NCI-H1417 treated with DMSO at 0.1 percent for 48 hours (cell line): ENCODE results near the gene FYCO1.

Source experiments
- DNase-seq: peaks from one replicate; lab custom pipeline; 2025; lab: John Stamatoyannopoulos, UW

The FYCO1 gene

DNA sequence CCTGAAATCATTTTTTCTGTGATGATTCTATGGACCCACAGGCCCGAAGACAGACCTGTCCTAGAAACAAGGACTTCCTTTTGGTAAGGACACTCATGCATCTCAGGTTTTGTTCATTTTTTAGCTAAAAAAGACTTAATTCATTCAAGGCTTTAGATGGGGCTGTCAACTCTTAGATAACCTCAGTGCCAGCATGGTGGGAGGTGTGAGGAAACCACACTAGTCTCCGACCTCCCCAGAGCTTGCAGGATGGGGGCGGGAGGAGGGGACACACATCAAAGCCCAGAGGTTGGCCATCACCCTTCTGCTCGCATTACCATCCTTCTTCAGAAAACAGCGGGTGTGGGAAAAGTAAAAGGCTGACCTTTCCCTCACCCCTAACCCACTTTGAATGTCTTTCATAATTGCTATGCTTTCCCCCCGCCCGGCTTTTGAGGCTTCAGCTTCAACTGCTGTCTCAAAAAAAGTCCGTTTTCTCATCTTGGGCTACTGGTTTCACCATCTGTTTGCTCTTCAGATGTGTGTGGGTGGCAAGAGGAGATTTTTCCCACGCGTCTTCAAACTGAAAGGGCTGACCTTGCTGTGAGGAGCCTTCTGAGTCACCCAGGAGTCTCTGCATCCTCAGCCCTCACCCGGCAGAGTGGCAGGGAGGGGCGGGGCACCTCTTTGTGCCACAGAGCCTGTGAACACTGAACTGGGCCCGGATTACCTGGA lies 79.9 kb downstream of the FYCO1 start:
- no peak for DNase-seq

DNA sequence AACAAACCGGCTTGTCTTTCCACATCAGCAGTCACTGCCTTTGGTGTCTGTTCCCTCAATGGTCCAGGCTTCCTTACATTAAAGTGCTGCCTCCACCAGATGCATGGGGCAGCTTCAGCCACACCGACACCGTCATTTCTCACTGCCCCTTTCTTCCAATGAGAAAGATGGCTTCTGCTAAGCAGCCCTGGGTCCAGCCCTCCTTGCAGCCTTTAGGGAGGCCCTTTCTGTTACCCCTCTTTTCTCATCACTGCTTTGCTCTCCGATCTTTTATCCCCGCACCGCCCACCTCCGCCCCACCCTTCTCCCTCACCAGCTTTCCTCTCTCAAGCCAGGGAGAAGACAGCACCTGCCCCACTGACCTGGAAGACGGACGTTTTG lies 80.6 kb downstream of the FYCO1 start:
- DNase-seq, result no peak

DNA sequence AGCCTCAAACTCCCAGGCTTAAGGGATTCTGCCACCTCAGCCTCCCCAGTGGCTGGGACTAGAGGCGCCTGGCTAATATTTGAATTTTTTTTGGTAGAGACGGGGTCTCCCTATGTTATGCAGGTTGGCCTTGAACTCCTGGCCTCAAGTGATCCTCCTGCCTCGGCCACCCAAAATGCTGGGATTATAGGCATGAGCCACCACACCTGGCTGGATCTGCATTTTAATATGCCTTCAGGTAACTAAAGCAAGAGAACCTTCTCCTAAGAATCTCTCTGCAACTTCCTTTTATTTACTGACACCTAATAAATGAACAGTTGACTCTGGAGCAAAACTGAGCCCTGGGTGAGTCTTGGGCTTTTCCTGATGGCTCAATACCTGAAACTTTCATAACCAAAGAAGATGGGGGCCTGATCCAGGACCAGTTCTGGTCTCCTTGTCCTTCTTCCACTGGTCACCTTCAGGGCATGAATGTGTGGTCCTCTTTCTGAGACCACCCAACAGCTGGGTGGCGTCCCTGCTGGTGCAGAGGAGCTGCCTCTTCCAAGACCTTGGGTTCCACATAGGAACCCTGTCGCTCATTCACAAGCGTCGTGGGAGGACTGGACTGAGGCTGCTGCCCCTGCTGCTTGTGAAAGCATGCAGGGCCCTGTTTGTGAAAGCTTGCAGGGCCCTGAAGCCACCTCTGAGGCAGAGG lies 81.1 kb downstream of the FYCO1 start:
- DNase-seq, result no peak

DNA sequence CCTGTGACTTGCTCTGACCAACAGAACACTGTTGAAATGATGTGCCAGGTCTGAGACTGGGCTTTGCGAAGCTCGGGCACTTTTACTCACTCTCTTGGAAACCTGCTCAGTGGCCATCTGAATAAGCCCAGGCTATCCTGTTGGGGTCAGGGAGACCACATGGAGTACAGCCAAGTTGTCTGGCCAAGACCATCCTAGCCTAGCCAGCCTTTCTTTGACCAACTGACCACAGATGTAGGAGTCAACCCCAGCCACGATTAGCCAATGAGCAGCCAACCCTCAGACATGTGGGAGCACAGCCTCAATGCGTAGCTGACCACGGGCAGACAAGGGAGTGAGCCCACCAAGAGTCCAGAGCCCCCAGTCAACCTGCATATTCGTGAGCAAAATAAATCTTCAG lies 83.2 kb downstream of the FYCO1 start:
- DNase-seq, result no peak

DNA sequence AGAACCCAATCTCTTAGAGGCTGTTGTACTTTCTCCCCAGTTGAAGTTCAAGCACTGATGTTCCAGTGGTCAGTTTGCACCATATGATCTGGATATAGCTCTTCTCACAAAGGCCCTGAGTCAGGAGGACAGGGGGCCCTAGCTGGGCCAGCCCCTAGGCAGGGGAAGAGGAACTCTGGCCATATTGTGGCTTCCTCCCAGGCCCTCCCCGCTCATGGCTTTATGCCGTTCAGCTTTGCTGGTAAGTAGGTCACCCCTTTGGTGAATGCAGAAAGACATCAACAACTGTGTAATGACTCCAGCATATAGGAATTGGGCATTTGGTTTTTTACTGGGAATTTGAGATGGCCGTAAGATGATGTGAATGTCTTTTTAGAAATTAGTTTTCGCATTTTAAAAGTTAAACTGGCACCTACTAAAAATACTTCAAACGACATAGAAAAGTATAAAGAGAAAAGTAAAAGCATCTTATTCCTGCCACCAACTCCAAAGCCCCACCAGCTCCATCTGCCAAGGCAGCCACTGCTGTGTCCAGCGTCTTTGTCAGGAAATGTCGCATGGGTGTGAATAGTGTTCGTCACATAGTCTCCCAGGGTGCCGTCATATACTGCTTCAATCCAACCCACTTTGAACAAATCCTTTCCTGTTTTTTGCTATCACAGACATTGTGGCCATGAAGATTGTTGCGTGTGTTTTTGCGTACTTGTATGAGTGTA lies 84.0 kb downstream of the FYCO1 start:
- no peak for DNase-seq

DNA sequence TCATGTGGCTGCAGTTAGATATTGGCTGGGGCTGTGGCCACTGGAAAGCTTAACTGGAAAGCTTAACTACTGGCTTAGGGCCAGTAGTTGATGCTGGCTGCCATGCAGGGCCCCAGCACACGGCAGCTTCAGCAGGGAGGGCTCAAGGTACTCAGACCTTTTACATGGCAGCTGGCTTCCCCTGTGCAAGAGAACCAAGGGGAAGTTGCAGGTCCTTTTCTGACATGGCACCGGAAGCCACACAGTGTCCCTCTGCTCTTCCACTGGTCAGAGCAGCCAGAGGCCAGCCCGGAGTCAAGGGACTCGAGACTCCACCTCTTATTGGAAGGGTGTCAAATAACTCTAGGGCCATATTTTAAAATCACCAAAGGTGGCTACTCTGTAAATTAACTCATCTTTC lies 84.7 kb downstream of the FYCO1 start:
- no peak for DNase-seq

DNA sequence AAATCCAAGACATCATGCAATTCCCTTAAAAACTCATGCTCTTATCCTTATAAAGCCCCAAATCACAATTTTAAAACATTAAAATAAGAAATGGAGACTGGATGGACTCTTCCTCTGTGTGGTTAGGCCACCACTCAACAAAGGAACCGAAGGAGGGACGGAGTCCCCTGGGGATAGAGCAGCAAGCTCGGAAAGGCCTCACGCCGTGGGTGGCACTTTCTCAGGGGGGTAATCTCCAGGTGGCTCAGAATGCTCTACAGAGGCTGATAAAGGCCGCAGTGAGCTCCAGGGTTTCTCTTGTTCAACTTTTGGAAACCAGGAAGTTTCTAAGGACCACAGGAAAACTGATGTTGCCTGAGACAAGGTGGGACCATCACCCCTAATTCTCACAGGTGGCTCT lies 86.1 kb downstream of the FYCO1 start:
- no peak for DNase-seq

DNA sequence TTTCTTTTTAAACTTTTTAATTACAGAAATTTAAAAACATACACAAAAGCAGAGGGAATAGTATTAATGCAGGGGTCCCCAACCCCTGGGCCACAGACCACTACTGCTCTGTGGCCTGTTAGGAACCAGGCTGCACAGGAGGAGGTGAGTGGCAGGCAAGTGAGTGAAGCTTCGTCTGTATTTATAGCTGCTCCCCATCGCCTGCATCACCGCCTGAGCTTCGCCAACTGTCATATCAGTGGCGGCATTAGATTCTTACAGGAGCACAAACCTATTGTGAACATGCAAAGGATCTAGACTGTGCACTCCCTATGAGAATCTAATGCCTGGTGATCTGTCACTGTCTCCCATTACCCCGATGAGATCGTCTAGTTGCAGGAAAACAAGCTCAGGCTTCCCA lies 86.9 kb downstream of the FYCO1 start:
- no peak for DNase-seq

DNA sequence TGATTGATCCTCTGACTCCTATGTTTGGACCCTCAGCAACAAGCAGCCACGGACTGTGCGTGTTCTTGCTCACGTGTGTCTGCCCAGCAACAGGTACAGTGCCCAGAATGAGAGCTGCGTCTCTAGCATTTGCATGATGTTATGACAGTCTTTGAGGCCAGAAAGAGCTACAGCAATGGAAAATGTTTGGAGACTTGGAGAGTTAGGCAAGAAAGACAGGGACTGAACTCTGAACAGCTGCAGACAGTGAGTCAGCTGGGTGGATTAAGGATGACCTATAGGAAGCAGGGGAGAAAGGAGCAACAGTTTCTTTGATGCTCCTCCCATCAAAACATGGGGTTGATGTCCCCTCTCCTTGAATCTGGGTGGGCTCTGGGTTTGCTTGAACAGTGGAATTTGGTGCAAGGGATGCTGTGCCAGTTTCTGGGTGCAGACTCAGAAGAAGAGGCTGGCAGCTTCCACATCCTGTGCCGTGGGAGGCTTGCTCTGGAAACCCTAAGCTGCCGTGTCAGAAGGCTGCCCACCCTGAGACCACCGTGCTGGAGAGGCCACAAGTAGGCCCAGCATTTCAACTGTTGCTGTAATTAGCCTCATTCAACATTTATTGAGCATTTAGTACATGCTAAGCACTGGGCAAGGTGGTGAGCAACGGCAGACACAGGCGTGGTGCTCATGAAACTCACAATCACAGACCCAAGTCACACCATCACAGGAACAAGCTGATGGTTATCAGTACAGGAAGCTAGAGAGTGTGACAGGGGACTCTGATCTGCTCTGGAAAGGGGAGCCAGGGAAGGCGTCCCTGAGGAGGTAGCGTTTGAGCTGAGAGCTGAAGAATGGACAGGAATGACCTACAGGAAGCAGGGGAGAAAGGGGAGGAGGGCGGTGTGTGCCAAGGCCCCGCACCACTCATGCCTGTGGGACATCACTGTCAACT lies 87.6 kb downstream of the FYCO1 start:
- DNase-seq, result no peak

DNA sequence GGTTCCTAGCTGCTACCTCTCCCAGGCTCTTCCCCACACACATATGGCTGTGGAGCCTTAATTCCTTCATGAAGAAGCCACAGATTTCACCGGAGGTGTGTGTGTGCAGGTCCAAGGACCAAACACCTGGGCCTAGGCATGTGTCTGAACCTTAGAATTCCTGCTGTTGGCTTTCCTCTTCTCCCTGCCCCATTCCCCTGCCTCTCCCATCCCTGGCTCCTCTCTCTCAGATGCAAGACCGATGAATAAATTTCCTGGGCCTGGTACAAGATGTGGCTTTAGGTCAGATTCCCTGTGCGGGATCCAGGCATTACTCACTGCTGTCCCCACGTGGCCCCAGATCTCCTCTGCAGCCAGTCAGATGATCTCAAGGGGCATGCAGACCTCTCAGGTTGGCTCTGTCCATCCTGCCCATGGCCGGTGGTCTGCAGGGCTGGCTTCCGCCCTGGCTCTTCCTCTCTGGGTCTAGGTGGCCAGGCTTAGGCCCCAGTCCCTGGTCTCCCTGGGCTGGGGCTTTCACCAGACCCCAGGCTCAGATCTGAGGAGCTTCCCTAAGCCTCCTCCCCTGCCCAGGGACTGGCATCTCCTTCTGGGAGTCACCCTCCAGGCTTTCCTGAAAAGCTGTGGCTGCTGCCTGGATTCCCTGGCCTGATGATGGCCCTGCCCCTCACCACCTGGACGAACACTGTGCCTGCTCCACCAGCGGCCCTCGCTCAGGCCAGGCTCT lies 88.8 kb downstream of the FYCO1 start:
- DNase-seq, result no peak

DNA sequence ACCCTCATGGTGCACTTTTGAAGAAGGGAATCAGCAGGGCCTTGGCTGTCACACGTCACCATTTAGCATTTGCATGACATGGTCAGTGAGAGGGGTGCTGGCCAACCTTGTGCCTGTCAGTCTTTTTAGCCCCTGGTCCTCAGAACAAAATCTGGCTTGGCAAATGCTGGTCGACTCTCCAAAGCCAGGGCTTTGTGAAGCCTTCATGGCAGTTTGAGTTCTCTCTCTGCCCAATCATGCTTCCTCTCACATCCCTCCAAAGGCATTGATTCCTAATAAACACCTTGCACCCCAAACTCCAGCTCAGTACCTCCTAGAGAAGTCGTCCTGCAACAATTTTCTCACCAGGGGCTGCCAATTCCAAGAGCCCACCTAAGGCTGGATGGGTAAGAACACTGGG lies 89.9 kb downstream of the FYCO1 start:
- DNase-seq, result no peak

DNA sequence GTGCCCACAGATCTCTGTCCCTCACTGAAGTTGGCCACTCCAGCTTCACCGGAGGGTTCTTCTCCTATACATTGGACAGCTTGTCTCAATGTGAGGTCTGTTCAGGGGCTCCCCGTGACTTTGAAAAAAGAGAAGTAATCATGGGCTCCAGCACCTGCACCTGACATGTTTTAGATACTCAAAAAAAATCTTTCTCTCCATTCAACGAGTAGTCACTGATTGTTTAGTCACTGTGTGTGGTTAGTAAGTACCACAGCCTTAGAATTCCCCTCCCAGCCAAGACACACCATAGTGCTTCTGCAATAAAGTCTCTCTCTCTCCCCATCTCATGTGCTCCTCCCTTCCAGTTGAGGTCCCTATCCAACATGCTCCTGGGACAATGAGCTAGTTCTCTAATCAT lies 90.7 kb downstream of the FYCO1 start:
- DNase-seq, result no peak

DNA sequence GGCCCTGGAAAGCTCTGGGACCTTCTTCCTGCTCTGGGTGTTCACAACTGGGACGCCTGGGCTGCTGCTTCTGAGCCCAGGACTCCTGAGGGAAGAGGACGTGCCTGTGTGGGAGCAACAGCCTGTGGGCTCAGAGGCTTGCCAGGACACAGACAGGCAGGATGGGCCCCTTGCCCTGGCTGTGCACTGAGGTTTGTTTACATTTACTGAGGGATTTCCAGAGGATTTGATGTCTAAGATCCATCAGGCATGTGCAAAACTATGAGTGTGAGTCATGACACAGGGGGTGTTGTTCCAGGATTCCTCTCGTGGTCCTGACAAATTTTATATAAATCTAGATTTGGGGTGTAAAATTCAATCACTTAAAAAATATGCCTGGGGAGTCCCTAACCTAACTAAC lies 98.7 kb downstream of the FYCO1 start:
- DNase-seq, result no peak

DNA sequence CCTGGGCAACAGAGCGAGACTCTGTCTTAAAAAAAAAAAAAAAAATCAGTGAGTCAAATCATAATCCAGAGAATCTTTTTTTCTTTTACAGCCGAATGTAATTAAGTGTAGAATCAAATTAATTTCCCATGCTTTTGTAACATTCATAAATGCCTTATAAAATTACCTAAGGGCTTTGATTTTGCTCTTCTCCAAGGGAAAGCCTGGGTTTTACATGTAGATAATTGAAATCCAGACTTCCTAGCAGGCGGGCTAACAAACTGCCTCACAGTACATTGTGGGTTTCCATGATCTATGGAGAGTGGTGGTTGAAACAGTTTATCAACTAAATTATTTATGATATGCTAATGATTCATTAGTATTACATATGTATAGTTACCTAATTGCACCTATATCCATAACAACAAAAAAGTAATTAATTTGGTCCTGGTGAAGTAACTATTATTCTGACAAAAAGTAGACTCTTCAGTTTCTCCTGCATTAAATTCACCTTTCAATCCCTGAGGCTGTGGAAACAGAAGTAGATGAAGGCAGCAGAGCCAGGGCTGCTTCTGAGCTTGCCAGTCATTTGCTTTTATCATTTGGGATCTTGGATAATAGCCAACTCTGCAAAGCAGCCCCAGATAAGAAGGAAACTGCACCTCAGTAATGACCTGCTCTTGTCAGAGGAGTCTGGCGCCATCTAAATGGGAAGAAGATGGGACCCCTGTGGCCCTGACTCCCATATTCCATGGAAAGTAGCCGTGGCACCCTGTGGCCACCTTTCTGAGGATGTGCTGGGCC lies 99.7 kb downstream of the FYCO1 start:
- DNase-seq, result no peak

DNA sequence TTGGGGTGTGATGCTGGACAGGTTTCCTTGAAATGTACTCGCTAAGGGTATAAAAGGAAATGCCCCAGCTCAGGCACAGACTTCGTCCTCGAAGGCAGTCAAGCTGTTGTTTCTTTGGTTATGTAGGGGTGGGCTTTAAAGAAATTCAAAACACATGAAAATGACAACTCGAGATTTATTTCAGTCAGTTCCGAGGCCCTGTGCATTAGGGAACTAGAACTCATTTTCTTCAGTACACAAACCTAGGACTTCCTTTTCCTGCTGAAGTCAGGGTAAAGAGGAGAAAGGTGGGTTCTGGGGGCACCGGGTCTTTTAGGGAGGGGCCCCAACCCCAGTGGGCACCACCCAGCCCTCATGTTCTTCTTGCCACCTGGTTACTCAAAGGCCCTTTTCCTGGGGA lies 101.6 kb downstream of the FYCO1 start:
- no peak for DNase-seq

DNA sequence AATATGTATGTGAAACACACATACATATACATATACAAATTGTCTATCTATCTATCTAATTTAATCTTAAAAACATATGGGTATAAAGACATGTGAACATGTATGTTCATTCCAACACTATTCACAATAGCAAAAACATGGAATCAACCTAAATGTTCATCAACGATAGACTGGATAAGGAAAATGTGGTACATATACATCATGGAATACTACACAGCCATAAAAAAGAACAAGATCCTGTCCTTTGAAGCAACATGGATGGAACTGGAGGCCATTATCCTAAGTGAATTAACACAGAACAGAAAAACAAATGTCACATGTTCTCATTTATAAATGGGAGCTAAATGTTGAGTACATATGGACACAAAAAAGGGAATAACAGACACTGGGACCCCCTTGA lies 103.5 kb downstream of the FYCO1 start:
- DNase-seq, result no peak

DNA sequence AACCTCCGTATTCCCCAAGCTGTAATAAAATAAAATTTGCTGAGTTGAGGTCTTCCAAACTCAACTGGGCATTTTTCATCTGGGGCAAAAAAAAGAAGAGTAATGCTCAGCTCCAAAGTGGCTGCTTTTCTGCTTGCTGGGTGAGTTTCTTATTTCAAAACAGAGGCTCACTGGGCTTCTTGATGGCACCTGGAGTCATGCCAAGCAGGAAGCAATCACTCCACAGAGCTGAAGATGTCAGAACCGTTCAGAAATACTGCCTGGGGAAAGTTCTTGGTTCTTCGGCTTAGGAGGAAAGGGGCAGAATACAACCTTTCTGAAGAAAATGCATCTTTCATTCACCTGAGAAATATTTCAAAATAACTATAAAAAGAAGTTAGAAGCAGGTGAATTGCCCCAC lies 105.2 kb downstream of the FYCO1 start:
- DNase-seq, result no peak

DNA sequence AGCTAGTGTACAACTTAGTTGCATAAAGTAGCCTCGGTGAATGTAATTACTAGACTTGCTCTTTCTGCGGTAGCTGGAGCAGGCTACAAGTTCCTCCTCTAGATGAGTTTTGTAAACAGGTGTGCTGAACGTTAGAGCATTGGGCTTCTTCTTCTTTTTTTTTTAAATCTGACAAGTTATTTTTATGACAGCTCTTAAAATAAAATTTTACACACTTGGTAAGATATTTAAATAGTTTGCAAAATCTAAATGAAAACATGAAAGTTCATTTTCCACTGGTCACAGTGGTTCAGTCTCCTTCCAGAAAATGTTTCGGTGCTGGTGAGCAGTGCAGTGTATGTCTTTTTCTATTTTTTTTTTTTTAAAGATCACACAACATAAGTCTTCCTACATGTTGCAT lies 106.3 kb downstream of the FYCO1 start:
- no peak for DNase-seq

DNA sequence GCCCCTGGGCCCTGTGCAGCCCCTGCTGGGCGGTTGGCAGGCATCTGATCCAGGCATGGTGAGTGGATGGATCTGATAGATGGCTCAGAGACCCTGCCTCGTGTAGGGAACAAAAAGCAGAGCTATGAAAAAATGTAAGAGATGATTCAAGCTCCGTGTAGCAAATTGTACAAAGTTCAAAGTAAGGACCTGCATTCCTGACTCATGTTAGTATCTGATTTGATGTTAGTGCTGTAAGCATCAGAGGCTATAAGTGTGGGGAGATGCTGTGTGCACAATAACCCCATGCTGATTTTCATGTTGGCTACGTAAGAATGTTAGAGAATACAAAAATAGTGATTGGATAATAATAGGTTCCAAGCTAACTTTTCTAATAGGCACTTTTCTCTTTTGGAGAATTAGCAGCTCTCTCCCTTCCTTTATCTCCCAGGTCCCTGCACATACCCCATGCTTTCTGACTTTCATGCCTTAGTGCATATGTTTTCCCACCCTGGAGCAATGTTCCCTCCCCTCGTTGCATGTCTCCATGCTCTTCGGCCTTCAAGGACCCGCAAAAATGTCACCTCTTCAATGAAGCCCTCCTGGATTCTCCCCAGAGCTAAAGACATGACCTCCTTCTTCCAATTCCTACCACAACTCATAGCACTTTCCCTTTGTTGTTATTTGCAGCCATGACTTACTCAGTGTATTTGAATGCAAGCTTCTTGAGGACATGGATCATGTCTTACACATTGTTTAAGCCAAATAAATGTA lies 107.7 kb downstream of the FYCO1 start:
- DNase-seq, result no peak

DNA sequence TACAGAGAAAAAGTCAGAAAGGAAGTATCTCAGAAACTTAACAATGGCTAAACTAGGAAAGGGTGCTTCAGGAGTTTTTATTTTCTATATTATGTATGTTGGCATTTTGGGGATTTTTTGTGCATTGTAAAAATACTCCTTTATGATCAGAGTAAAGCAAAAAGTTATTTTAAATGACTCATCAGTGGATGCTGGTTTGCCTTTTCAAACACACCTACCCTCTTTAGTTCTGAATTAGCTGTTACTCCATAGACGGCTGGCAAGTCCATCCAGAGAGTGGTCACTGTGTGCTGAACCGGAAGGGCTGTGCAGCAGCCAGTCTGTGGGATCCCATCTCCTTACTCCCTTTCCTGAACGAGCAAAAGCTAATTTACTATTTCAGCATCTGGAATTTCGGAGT lies 108.3 kb downstream of the FYCO1 start:
- no peak for DNase-seq
